BE2C (cell line): Measurements from ENCODE around the gene MAN1A2.

Experiments
- DNase-seq: peaks from one replicate; pipeline ENCODE4 v3.0.0-alpha.2; 2020
- H3K27me3 ChIP-seq: fragments of 250-450 bp; sonication (Bioruptor Pico); 2 replicates; pipeline ENCODE4 v1.5.1; 2020; ENCODE audit warnings: mild to moderate bottlenecking
- H3K36me3 ChIP-seq: fragments of 250-450 bp; sonication (Bioruptor Pico); 2 replicates; pipeline ENCODE4 v1.5.1; 2020; ENCODE audit warnings: mild to moderate bottlenecking
- H3K4me1 ChIP-seq: fragments of 250-450 bp; sonication (Bioruptor Pico); 2 replicates; pipeline ENCODE4 v1.5.1; 2020
- H3K4me3 ChIP-seq: 2 replicates; pipeline ENCODE4 v1.5.1; 2011; ENCODE audit warnings: low read depth, low read length
- H3K9me3 ChIP-seq: fragments of 250-450 bp; sonication (Bioruptor Pico); 2 replicates; pipeline ENCODE4 v1.5.1; 2020
- TF ChIP-seq, protein P1 (sequence below): IDR thresholded peaks from 2 replicates; pipeline ENCODE4 v1.5.1; 2012; ENCODE audit warnings: mild to moderate bottlenecking, low read depth, low read length

The MAN1A2 gene

DNA sequence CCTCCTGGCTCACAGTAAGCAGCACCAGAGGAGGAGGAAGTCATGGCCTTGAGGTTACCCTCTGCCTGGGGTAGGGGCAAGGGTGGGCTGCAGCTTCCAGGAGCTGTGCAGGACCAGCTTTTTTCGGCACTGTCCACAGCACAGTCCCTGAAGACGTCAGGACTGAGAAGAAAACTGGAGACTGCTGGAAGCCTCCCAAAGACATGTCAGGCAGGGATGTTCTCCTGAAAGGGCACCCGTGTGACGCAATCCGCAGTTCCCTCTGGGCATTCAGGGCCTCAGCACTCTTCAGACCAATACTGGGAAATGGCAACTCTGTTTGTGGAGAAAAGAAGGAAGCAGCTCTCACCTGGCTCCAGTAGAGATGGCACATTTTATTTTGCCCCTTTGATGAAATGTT, 173.8 kb downstream of the MAN1A2 start:
- no peak for DNase-seq
- Histone ChIP-seq H3K4me3 (no peak overlapping the region), H3K36me3 (no peaks in the 10 kb centered on the region), H3K9me3 (no peaks in the 10 kb centered on the region), H3K4me1 (no peaks in the 10 kb centered on the region), H3K27me3 (no peaks in the 10 kb centered on the region)
- TF ChIP-seq, protein P1, sequence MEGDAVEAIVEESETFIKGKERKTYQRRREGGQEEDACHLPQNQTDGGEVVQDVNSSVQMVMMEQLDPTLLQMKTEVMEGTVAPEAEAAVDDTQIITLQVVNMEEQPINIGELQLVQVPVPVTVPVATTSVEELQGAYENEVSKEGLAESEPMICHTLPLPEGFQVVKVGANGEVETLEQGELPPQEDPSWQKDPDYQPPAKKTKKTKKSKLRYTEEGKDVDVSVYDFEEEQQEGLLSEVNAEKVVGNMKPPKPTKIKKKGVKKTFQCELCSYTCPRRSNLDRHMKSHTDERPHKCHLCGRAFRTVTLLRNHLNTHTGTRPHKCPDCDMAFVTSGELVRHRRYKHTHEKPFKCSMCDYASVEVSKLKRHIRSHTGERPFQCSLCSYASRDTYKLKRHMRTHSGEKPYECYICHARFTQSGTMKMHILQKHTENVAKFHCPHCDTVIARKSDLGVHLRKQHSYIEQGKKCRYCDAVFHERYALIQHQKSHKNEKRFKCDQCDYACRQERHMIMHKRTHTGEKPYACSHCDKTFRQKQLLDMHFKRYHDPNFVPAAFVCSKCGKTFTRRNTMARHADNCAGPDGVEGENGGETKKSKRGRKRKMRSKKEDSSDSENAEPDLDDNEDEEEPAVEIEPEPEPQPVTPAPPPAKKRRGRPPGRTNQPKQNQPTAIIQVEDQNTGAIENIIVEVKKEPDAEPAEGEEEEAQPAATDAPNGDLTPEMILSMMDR = no peak

DNA sequence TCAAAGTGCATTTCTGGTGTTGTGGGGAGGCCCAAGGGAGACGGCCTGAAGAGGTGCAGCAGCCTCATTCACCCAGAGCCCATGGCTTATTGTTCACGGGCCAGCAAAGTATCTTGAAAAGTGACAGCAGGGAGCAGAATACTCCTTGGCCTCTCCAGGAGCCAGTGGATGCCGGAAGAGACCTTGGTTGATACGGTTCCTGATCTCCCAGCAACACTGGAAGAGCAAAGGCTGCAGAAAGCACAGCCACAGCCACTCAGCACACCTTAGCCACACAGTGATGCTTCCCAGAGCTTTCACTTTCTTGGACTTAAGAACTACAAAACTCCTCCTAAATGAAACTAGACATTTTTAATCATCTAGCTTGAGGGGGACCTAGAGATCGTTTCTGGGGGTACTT, 174.3 kb downstream of the MAN1A2 start:
- H3K36me3 ChIP-seq = no peaks in the 10 kb centered on the region
- no peak overlapping the region for H3K4me3 ChIP-seq
- no peaks in the 10 kb centered on the region for H3K27me3 ChIP-seq
- H3K9me3 ChIP-seq = no peaks in the 10 kb centered on the region
- DNase-seq = no peak
- TF ChIP-seq, protein P1 = no peak
- H3K4me1 ChIP-seq = no peaks in the 10 kb centered on the region

DNA sequence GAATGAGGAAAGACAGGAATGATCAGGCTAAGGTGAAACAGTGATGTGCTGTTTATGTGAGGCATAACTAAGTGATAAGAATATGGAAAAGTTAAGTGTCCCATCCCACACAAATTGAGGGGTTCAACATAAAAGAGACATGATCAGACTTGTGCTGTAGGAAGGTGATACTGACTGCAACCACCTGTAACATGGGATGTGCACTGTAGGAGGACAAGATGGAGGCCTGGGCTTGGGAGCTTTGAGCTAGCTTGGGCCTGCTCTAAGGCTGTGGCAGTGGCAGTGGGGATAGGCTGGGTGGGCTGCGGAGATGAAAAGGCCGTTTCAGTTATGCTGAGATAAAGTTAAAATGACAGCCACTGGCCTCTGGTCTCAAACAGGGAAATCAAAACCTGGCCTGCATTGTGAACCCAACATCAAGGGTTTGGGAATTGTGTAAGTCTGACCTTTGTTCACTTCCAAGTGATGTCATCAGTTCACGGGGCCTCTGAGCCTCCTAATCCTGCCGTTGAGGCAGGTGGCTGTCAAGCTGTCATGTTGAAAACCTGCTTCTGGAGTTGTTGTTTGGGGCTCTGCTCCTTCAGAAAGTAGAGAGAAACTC, 177.4 kb downstream of the MAN1A2 start:
- Histone ChIP-seq H3K4me1 (no peaks in the 10 kb centered on the region), H3K27me3 (no peaks in the 10 kb centered on the region), H3K4me3 (no peak overlapping the region), H3K36me3 (no peaks in the 10 kb centered on the region), H3K9me3 (no peaks in the 10 kb centered on the region)
- TF ChIP-seq, protein P1 = no peak
- DNase-seq = no peak

DNA sequence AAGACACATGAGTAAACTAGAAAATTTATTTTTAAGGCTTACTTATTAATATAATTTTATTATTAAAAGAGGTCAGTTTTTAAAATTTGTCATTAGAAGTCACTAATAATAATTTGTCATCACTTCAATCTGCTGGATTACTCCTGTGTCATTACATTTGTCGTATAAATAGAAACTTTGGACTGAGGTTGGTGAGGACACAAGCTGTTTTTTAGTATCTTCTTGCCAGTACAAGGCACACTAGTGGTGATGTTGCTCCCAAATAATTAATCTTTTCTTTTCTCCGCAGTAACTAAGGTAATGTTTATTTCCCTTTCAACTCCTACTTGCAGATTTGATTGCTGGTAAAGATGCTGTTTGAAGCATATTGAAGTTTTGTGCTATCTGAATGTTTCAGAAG, 179.2 kb downstream of the MAN1A2 start:
- no peak for DNase-seq
- H3K4me3 ChIP-seq = no peak overlapping the region
- TF ChIP-seq, protein P1 = no peak
- no peaks in the 10 kb centered on the region for H3K27me3 ChIP-seq
- no peaks in the 10 kb centered on the region for H3K9me3 ChIP-seq
- H3K36me3 ChIP-seq = no peaks in the 10 kb centered on the region
- H3K4me1 ChIP-seq = no peaks in the 10 kb centered on the region

DNA sequence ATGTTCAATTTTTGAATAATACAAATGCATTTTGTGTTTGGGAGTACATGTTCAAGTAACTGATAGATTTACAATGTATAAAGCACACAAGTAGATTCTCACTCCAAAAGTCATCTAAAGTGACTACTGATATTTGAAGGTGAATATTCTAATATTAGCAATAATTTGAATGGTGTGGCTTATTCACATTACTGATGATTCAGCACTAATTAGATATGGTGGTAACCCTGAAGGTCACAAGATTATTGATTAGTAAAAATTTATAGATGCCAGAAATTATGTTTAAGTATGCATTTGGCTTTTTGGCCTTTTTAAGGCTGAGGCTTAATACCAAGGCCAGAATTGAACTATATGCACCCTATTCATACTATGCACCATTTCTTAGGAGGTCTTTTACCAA, 186.2 kb downstream of the MAN1A2 start:
- Histone ChIP-seq H3K36me3 (no peaks in the 10 kb centered on the region), H3K9me3 (no peaks in the 10 kb centered on the region), H3K4me3 (no peak overlapping the region), H3K4me1 (no peaks in the 10 kb centered on the region), H3K27me3 (no peaks in the 10 kb centered on the region)
- no peak for DNase-seq
- TF ChIP-seq, protein P1 = no peak

DNA sequence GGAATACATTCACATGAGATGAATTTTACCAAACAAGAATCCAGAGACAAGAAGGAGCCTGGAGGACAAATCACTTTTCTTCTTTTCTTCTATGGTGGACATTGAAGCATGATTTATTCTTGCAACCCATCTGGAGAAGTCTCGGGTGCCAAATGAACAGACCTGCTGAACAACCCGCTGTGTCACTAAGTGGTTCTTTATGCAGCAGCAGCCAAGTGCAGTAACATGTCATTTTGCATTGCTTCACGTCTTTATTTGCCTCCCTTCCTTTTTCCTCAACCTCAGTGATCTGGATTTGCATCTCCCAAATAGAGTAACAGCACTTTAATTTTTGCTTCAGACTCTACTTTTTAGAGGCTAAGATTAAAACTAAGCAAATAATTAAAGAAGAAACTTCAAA, 188.6 kb downstream of the MAN1A2 start:
- Histone ChIP-seq H3K36me3 (no peaks in the 10 kb centered on the region), H3K4me3 (no peak overlapping the region), H3K9me3 (no peaks in the 10 kb centered on the region), H3K27me3 (no peaks in the 10 kb centered on the region), H3K4me1 (no peaks in the 10 kb centered on the region)
- no peak for DNase-seq
- TF ChIP-seq, protein P1 = no peak
